H4 (cell line): ENCODE results near the gene NR3C1. TPM values are rescaled to one million over a fixed set of nuclear protein-coding genes. Genes with fewer than 3 reads are reported as not detected.

Source experiments
- DNase-seq: peaks from one replicate; pipeline ENCODE4 v3.0.0-alpha.2; 2015; ENCODE audit warnings: low spot score
- total RNA-seq: library from RNA; depleted of rRNA; stranded (reverse); fragments of >200 nt; shearing (Covaris generic); gene quantifications from 2 replicates; pipeline ENCODE4 v1.2.3, GENCODE V29; 2014

Gene NR3C1
- total RNA-seq, 1 experiment from 2014 or later: 55.5 TPM

- DNase-seq: no peak
Measured at GRCh38 chr5:143398451-143399237, 4.8 kb downstream of the NR3C1 start.

GRCh38 chr5:143398053-143398355 lies 5.5 kb downstream of the NR3C1 start:
- no peak for DNase-seq

GRCh38 chr5:143397302-143398052 lies 6.0 kb downstream of the NR3C1 start:
- no peak for DNase-seq

GRCh38 chr5:143396353-143396940 lies 7.0 kb downstream of the NR3C1 start:
- DNase-seq: no peak

GRCh38 chr5:143395638-143396352 lies 7.7 kb downstream of the NR3C1 start:
- DNase-seq: no peak

GRCh38 chr5:143393524-143393923 lies 10.0 kb downstream of the NR3C1 start:
- no peak for DNase-seq

GRCh38 chr5:143390941-143391340 lies 12.5 kb downstream of the NR3C1 start:
- no peak for DNase-seq

GRCh38 chr5:143390258-143390657 lies 13.2 kb downstream of the NR3C1 start:
- DNase-seq: no peak

GRCh38 chr5:143386725-143387124 lies 16.8 kb downstream of the NR3C1 start:
- no peak for DNase-seq

- no peak for DNase-seq
Measured at GRCh38 chr5:143384865-143385657, 18.4 kb downstream of the NR3C1 start.

GRCh38 chr5:143383988-143384387 lies 19.5 kb downstream of the NR3C1 start:
- no peak for DNase-seq

- DNase-seq: no peak
Measured at GRCh38 chr5:143379606-143380005, 23.9 kb downstream of the NR3C1 start.

GRCh38 chr5:143376911-143377813 lies 26.3 kb downstream of the NR3C1 start:
- DNase-seq: no peak

GRCh38 chr5:143376195-143376779 lies 27.2 kb downstream of the NR3C1 start:
- no peak for DNase-seq

- DNase-seq: no peak
Measured at GRCh38 chr5:143374496-143375217, 28.8 kb downstream of the NR3C1 start.

GRCh38 chr5:143373076-143373475 lies 30.4 kb downstream of the NR3C1 start:
- no peak for DNase-seq

GRCh38 chr5:143372187-143372829 lies 31.2 kb downstream of the NR3C1 start:
- DNase-seq: no peak

GRCh38 chr5:143370440-143370839 lies 33.0 kb downstream of the NR3C1 start:
- DNase-seq: no peak

- DNase-seq: no peak
Measured at GRCh38 chr5:143364061-143364460, 39.4 kb downstream of the NR3C1 start.
